Activated CD8-positive, alpha-beta T cell treated with anti-CD3 and anti-CD28 coated beads for 36 hours (primary cell): ENCODE measurements around the gene ARPC1A. TPM values are rescaled to one million over a fixed set of nuclear protein-coding genes. Genes with fewer than 3 reads are reported as not detected.
"Not testable (repeated sequence)": the region's sequence is repeated elsewhere in the genome, so short reads cannot be mapped to it uniquely, and the experiment has no call there.

Source experiments
- ATAC-seq: fragments of 200-7000 bp; cut with Tn5 transposase; one replicate; pipeline ENCODE4 v1.10.0; 2021; ENCODE audit warnings: mild to moderate bottlenecking, moderate library complexity
- CTCF ChIA-PET: fragments of 350-600 bp; sonication (Branson Sonifier 250); formaldehyde crosslinking; loops from one replicate; lab custom pipeline; 2021; ENCODE audit warnings: antibody characterized with exemption; lab: Charles Lee
- POLR2A ChIA-PET: fragments of 350-600 bp; sonication (Branson Sonifier 250); formaldehyde crosslinking; loops from one replicate; lab custom pipeline; 2021; ENCODE audit warnings: antibody characterized with exemption; lab: Charles Lee
- DNase-seq: peaks from one replicate; pipeline ENCODE4 v3.0.0-alpha.2; 2020
- H3K27ac Mint-ChIP-seq: one replicate; pipeline ENCODE4 v1.8.0; 2021; ENCODE audit warnings: mild to moderate bottlenecking, mixed read lengths
- H3K27me3 Mint-ChIP-seq: one replicate; pipeline ENCODE4 v1.8.0; 2021; ENCODE audit warnings: mixed read lengths
- H3K36me3 Mint-ChIP-seq: one replicate; pipeline ENCODE4 v1.8.0; 2021; ENCODE audit warnings: low read depth, mixed read lengths
- H3K4me1 Mint-ChIP-seq: one replicate; pipeline ENCODE4 v1.8.0; 2021; ENCODE audit warnings: low read depth, mixed read lengths
- H3K4me3 Mint-ChIP-seq: one replicate; pipeline ENCODE4 v1.8.0; 2021; ENCODE audit warnings: mild to moderate bottlenecking, moderate library complexity, mixed read lengths
- H3K9me3 Mint-ChIP-seq: one replicate; pipeline ENCODE4 v1.8.0; 2021; ENCODE audit warnings: mixed read lengths
- intact Hi-C: fragments of 100-400 bp; cut with micrococcal nuclease; formaldehyde crosslinking; loops from one replicate; pipeline ENCODE4 v1.10.0; 2022
- total RNA-seq, 2 experiments: library from RNA; stranded (reverse); gene quantifications; one replicate each; pipeline ENCODE4 v1.2.3, GENCODE V29; 2021
- TF ChIP-seq, protein P1 (sequence below): fragments of 200-600 bp; IDR thresholded peaks from one replicate; pipeline ENCODE4 v1.8.0; 2022; ENCODE audit warnings: antibody characterized with exemption, mild to moderate bottlenecking

Gene ARPC1A
- total RNA-seq, 2 experiments from 2014 or later = 45.4 to 45.8 TPM

DNA sequence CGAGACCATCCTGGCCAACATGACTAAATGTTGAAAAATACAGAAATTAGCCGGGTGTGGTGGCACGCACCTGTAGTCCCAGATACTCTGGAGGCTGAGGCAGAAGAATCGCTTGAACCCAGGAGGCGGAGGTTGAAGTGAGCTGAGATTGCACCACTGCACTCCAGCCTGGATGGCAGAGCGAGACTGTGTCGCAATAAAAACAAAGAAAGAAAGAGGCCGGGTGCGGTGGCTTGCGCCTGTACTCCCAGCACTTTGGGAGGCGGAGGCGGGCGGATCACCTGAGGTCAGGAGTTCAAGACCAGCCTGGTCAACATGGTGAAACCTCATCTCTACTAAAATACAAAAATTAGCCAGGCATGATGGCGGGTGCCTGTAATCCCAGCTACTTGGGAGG lies 61.5 kb downstream of the ARPC1A start:
- peak overlapping the region; percentile 75 for H3K27ac Mint-ChIP-seq
- H3K4me3 Mint-ChIP-seq, DNase-seq, H3K9me3 Mint-ChIP-seq, intact Hi-C loops, H3K27me3 Mint-ChIP-seq, ATAC-seq: not testable (repeated sequence)
- H3K36me3 Mint-ChIP-seq = peaks cover 48% of the 10 kb centered on the region
- ChIA-PET POLR2A (interaction anchor here (0.8 to 4.8 kb wide), 5 partner anchors 11 to 22 kb away, joined by 3 to 17 read pairs (median 4); partner anchors contain the start of genes BUD31 and PDAP1), CTCF (interaction anchor here (0.8 to 1.9 kb wide), 5 partner anchors 9 to 62 kb away, joined by 4 to 7 read pairs (median 5); partner anchors contain the start of gene ARPC1A)
- TF ChIP-seq, protein P1, sequence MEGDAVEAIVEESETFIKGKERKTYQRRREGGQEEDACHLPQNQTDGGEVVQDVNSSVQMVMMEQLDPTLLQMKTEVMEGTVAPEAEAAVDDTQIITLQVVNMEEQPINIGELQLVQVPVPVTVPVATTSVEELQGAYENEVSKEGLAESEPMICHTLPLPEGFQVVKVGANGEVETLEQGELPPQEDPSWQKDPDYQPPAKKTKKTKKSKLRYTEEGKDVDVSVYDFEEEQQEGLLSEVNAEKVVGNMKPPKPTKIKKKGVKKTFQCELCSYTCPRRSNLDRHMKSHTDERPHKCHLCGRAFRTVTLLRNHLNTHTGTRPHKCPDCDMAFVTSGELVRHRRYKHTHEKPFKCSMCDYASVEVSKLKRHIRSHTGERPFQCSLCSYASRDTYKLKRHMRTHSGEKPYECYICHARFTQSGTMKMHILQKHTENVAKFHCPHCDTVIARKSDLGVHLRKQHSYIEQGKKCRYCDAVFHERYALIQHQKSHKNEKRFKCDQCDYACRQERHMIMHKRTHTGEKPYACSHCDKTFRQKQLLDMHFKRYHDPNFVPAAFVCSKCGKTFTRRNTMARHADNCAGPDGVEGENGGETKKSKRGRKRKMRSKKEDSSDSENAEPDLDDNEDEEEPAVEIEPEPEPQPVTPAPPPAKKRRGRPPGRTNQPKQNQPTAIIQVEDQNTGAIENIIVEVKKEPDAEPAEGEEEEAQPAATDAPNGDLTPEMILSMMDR = peak; percentile 26
- peaks cover 32% of the 10 kb centered on the region for H3K4me1 Mint-ChIP-seq

DNA sequence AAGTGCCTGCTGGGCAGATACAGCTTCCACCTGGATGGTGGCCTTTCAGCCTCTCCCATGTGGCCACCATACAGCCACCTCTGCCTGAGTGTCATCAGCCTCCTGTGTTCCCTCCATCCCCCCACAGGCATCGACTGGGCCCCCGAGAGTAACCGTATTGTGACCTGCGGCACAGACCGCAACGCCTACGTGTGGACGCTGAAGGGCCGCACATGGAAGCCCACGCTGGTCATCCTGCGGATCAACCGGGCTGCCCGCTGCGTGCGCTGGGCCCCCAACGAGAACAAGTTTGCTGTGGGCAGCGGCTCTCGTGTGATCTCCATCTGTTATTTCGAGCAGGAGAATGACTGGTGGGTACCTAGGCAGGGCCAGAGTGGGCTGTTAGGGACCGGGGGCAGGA lies 62.2 kb downstream of the ARPC1A start:
- H3K9me3 Mint-ChIP-seq = no peaks in the 10 kb centered on the region
- intact Hi-C loops = no loop called here
- no peak for ATAC-seq
- ChIA-PET POLR2A (interaction anchor here (0.7 to 4.8 kb wide), 5 partner anchors 12 to 382 kb away, joined by 3 to 17 read pairs (median 4); partner anchors contain the start of gene PDAP1), CTCF (interaction anchor here (0.8 to 1.9 kb wide), 3 partner anchors 9 to 23 kb away, joined by 4 to 5 read pairs (median 5); no protein-coding TSS in a partner anchor)
- H3K4me3 Mint-ChIP-seq = no peak overlapping the region
- no peak overlapping the region for H3K27ac Mint-ChIP-seq
- no peaks in the 10 kb centered on the region for H3K27me3 Mint-ChIP-seq
- peaks cover 35% of the 10 kb centered on the region for H3K4me1 Mint-ChIP-seq
- H3K36me3 Mint-ChIP-seq = peaks cover 48% of the 10 kb centered on the region
- TF ChIP-seq, protein P1 = no peak
- DNase-seq = no peak

DNA sequence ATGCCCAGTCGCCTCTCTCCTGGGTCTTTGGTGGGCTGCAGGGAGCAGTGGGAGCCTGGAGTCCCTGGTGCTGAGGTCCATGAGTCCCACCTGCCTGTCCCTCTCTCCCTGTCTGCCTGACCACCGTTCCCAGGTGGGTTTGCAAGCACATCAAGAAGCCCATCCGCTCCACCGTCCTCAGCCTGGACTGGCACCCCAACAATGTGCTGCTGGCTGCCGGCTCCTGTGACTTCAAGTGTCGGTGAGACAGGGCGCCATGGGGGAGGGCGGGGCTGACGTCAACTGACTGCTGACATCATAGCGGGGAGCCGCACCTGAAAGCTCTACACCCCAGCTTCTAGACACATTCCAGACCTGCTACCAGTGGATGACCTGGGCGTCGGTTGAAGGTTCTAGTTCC lies 64.1 kb downstream of the ARPC1A start:
- no peak for DNase-seq
- ATAC-seq = no peak
- H3K27me3 Mint-ChIP-seq = no peaks in the 10 kb centered on the region
- ChIA-PET CTCF (interaction anchor here (1.4 kb wide), 1 partner anchor 18 kb away, joined by 6 read pairs; the partner anchor contains the start of genes BUD31 and PDAP1), POLR2A (interaction anchor here (1.2 to 4.8 kb wide), 4 partner anchors 10 to 18 kb away, joined by 3 to 17 read pairs (median 12); partner anchors contain the start of gene PDAP1)
- intact Hi-C loops = no loop called here
- no peaks in the 10 kb centered on the region for H3K9me3 Mint-ChIP-seq
- H3K4me1 Mint-ChIP-seq = peaks cover 28% of the 10 kb centered on the region
- H3K4me3 Mint-ChIP-seq = no peak overlapping the region
- H3K27ac Mint-ChIP-seq = no peak overlapping the region
- TF ChIP-seq, protein P1 = no peak
- H3K36me3 Mint-ChIP-seq = peaks cover 51% of the 10 kb centered on the region

DNA sequence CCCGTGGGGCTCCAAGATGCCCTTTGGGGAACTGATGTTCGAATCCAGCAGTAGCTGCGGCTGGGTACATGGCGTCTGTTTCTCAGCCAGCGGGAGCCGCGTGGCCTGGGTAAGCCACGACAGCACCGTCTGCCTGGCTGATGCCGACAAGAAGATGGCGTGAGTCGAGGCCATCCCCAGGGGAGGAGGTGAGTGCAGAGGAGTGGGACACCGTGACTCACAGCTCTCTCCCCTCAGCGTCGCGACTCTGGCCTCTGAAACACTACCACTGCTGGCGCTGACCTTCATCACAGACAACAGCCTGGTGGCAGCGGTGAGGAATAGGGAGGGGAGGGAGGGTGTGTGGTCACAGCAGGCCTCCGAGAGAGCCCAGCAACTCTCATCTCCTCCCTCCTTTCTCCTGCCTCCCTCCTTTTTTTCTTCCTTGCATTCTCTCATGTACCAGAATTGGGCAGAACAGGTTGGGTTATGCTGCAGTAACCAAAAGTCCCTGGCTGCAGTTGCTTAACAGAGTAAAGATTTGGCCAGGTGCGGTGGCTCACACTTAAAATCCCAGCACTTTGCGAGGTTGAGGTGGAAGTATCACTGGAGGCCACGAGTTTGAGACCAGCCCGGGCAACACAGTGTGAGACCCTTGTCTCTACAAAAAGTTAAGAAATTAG lies 65.4 kb downstream of the ARPC1A start:
- TF ChIP-seq, protein P1 = no peak
- H3K9me3 Mint-ChIP-seq = no peaks in the 10 kb centered on the region
- no peaks in the 10 kb centered on the region for H3K27me3 Mint-ChIP-seq
- peaks cover 23% of the 10 kb centered on the region for H3K4me1 Mint-ChIP-seq
- intact Hi-C loops = no loop called here
- POLR2A ChIA-PET = interaction anchor here (1.1 to 3.6 kb wide), 5 partner anchors 9 to 16 kb away, joined by 3 to 15 read pairs (median 8); partner anchors contain the start of gene PDAP1
- H3K36me3 Mint-ChIP-seq = peaks cover 56% of the 10 kb centered on the region
- CTCF ChIA-PET = interaction anchor here (1.4 to 2.3 kb wide), 2 partner anchors 17 to 26 kb away, joined by 6 to 9 read pairs; partner anchors contain the start of genes BUD31 and PDAP1
- ATAC-seq (no peak), DNase-seq (no peak)
- H3K27ac Mint-ChIP-seq = no peak overlapping the region
- H3K4me3 Mint-ChIP-seq = no peak overlapping the region
